MM.1S (cell line): ENCODE measurements around the gene MEG3.

Source experiments
- DNase-seq: peaks from one replicate; pipeline ENCODE4 v3.0.0-alpha.2; 2015
- H2AFZ ChIP-seq: fragments of 300-600 bp; sonication (generic); 2 replicates; pipeline ENCODE4 v1.6.0; 2016; ENCODE audit warnings: antibody characterized with exemption, low read length
- H3F3A ChIP-seq: fragments of 300-600 bp; sonication (generic); 2 replicates; pipeline ENCODE4 v1.6.1; 2016; ENCODE audit warnings: mild to moderate bottlenecking, antibody characterized with exemption, low read length, moderate library complexity, mixed read lengths; ENCODE audit not compliant: insufficient read depth
- H3K27ac ChIP-seq: fragments of 300-600 bp; sonication (generic); 2 replicates; pipeline ENCODE4 v1.5.1; 2016; ENCODE audit warnings: mild to moderate bottlenecking, low read length
- H3K27me3 ChIP-seq: fragments of 300-600 bp; sonication (generic); replicated peaks from 2 replicates; pipeline ENCODE4 v1.6.0; 2016; ENCODE audit warnings: low read length; ENCODE audit not compliant: insufficient read depth
- H3K36me3 ChIP-seq: fragments of 300-600 bp; sonication (generic); replicated peaks from 2 replicates; pipeline ENCODE4 v1.6.1; 2016; ENCODE audit warnings: mild to moderate bottlenecking, low read length, mixed read lengths; ENCODE audit not compliant: insufficient read depth
- H3K4me1 ChIP-seq: fragments of 300-600 bp; sonication (generic); 2 replicates; pipeline ENCODE4 v1.6.1; 2016; ENCODE audit warnings: low read length, mixed read lengths
- H3K4me2 ChIP-seq: fragments of 300-600 bp; sonication (generic); 2 replicates; pipeline ENCODE4 v1.6.0; 2016; ENCODE audit warnings: low read depth, low read length
- H3K4me3 ChIP-seq: fragments of 300-600 bp; sonication (generic); 2 replicates; pipeline ENCODE4 v1.5.1; 2016; ENCODE audit warnings: low read length, mixed read lengths
- H3K79me2 ChIP-seq: fragments of 300-600 bp; sonication (generic); 2 replicates; pipeline ENCODE4 v1.6.1; 2016; ENCODE audit warnings: mixed run types, low read length, mixed read lengths
- H3K9ac ChIP-seq: fragments of 300-600 bp; sonication (generic); 2 replicates; pipeline ENCODE4 v1.6.1; 2016; ENCODE audit warnings: low read length, mixed read lengths
- H3K9me2 ChIP-seq: fragments of 300-600 bp; sonication (generic); replicated peaks from 2 replicates; pipeline ENCODE4 v1.6.1; 2016; ENCODE audit warnings: mild to moderate bottlenecking, low read length, mixed read lengths; ENCODE audit not compliant: insufficient read depth
- H3K9me3 ChIP-seq: fragments of 300-600 bp; sonication (generic); replicated peaks from 2 replicates; pipeline ENCODE4 v1.6.1; 2016; ENCODE audit warnings: mild to moderate bottlenecking, low read length, mixed read lengths; ENCODE audit not compliant: insufficient read depth
- H4K20me1 ChIP-seq: fragments of 300-600 bp; sonication (generic); 2 replicates; pipeline ENCODE4 v1.6.1; 2016; ENCODE audit warnings: mild to moderate bottlenecking, low read length, moderate library complexity, mixed read lengths; ENCODE audit not compliant: insufficient read depth
- CTCF ChIP-seq: fragments of 300-600 bp; sonication (generic); IDR thresholded peaks from 2 replicates; pipeline ENCODE4 v1.5.1; 2016; ENCODE audit warnings: antibody characterized with exemption, low read length, mixed read lengths
- EZH2 ChIP-seq: fragments of 300-600 bp; sonication (generic); optimal IDR thresholded peaks from 2 replicates; pipeline ENCODE3; 2017; ENCODE audit warnings: low read depth, mild to moderate bottlenecking, antibody characterized with exemption, low read length, mixed read lengths
- EZH2phosphoT487 ChIP-seq: fragments of 300-600 bp; sonication (generic); IDR thresholded peaks from 2 replicates; pipeline ENCODE4 v1.6.1; 2018; ENCODE audit warnings: antibody characterized with exemption, low read length

MEG3 gene

GRCh38 chr14:100824901-100825712 lies 811 bp upstream of the MEG3 start:
- Histone ChIP-seq H2AFZ (no peak overlapping the region), H4K20me1 (no peaks in the 10 kb centered on the region), H3K27me3 (peaks cover 11% of the 10 kb centered on the region), H3F3A (no peaks in the 10 kb centered on the region), H3K79me2 (no peaks in the 10 kb centered on the region), H3K27ac (no peak overlapping the region), H3K9ac (no peak overlapping the region), H3K4me1 (no peaks in the 10 kb centered on the region), H3K36me3 (no peaks in the 10 kb centered on the region), H3K9me3 (no peaks in the 10 kb centered on the region), H3K4me3 (no peak overlapping the region), H3K4me2 (no peak overlapping the region), H3K9me2 (no peaks in the 10 kb centered on the region)
- no peak for DNase-seq
- no peak for TF ChIP-seq EZH2
- TF ChIP-seq CTCF = no peak
- no peak for TF ChIP-seq EZH2phosphoT487

GRCh38 chr14:100826391-100827100 lies 628 bp downstream of the MEG3 start:
- Histone ChIP-seq H3K27ac (no peak overlapping the region), H3F3A (no peaks in the 10 kb centered on the region), H3K9me3 (no peaks in the 10 kb centered on the region), H3K4me3 (no peak overlapping the region), H3K79me2 (no peaks in the 10 kb centered on the region), H3K9ac (no peak overlapping the region), H3K9me2 (no peaks in the 10 kb centered on the region), H3K36me3 (no peaks in the 10 kb centered on the region), H4K20me1 (no peaks in the 10 kb centered on the region), H2AFZ (no peak overlapping the region), H3K27me3 (peaks cover 11% of the 10 kb centered on the region), H3K4me2 (no peak overlapping the region), H3K4me1 (no peaks in the 10 kb centered on the region)
- no peak for DNase-seq
- TF ChIP-seq CTCF (no peak), EZH2 (no peak), EZH2phosphoT487 (no peak)

- Histone ChIP-seq H3K9me3 (no peaks in the 10 kb centered on the region), H2AFZ (no peak overlapping the region), H3K9ac (no peak overlapping the region), H4K20me1 (no peaks in the 10 kb centered on the region), H3K27ac (no peak overlapping the region), H3K79me2 (no peaks in the 10 kb centered on the region), H3F3A (no peaks in the 10 kb centered on the region), H3K4me1 (no peaks in the 10 kb centered on the region), H3K4me3 (no peak overlapping the region), H3K36me3 (no peaks in the 10 kb centered on the region), H3K4me2 (no peak overlapping the region), H3K9me2 (no peaks in the 10 kb centered on the region), H3K27me3 (peaks cover 11% of the 10 kb centered on the region)
- no peak for DNase-seq
- TF ChIP-seq CTCF = no peak
- TF ChIP-seq EZH2phosphoT487 = no peak
- no peak for TF ChIP-seq EZH2
Observed at GRCh38 chr14:100827101-100828021, 1.4 kb downstream of the MEG3 start.
